ENCODE data around the gene MYEOV.

Gene MYEOV

DNA sequence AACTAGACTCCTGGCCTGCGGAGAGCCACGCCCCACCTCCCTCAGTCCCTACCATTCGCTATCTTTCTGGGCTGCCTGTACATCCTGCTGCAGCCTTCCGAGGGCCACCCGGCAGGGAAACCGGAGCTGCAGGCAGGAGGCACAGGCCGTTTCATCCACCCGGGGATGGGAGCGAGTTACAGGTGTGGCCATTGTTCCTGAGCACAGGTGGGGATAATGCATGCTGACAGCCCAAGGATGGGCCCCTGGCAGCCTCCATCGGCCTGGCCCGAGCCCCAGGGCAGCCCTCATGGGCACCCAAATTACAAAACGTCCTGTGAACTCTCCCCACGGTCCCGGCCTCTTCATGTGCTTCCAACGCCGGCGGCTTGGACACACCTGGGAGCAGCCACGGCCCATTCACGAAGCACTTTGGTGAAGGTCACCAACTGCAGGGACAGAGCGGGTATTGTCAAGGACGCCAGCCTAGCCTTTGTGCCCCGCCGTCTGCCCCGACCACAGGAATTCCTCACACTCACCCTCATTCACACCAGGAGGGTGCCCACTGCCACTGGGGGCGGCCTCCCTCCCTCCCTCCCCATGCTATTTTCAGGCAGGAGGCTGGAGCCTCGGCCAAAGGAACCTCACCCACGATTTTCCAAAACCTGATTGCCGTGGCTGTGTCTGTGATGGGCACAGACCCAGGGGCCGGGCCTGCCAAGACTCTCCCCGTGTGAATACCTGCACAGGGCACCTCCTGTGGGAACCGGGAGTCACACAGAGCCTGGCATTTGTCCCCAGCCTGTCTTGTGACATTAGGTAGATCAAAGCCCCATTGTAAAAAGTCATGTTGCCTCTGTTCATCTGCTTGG lies 42.1 kb upstream of the MYEOV start:
- no peak overlapping the region for H3K27ac ChIP-seq (ENCODE audit: low read length)
- no peak overlapping the region for H3K4me3 ChIP-seq (ENCODE audit: low read length)
- H3K27me3 ChIP-seq (ENCODE audit: low read depth, low read length), result peaks cover 26% of the 10 kb centered on the region
- H2AFZ ChIP-seq (ENCODE audit: low read depth, low read length), result no peak overlapping the region
- no peak overlapping the region for H3K9ac ChIP-seq (ENCODE audit: low read length)
- H3K4me1 ChIP-seq (ENCODE audit: low read length), result no peaks in the 10 kb centered on the region
- H4K20me1 ChIP-seq (ENCODE audit: insufficient read depth, low read length), result no peaks in the 10 kb centered on the region
- no peaks in the 10 kb centered on the region for H3K79me2 ChIP-seq (ENCODE audit: low read length)
- H3K9me3 ChIP-seq (ENCODE audit: insufficient read depth, low read length), result no peaks in the 10 kb centered on the region
- TF ChIP-seq, protein P1, sequence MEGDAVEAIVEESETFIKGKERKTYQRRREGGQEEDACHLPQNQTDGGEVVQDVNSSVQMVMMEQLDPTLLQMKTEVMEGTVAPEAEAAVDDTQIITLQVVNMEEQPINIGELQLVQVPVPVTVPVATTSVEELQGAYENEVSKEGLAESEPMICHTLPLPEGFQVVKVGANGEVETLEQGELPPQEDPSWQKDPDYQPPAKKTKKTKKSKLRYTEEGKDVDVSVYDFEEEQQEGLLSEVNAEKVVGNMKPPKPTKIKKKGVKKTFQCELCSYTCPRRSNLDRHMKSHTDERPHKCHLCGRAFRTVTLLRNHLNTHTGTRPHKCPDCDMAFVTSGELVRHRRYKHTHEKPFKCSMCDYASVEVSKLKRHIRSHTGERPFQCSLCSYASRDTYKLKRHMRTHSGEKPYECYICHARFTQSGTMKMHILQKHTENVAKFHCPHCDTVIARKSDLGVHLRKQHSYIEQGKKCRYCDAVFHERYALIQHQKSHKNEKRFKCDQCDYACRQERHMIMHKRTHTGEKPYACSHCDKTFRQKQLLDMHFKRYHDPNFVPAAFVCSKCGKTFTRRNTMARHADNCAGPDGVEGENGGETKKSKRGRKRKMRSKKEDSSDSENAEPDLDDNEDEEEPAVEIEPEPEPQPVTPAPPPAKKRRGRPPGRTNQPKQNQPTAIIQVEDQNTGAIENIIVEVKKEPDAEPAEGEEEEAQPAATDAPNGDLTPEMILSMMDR (IDR thresholded peaks at IDR 0.05; ENCODE audit: low read depth, low read length), result no peak
- no peak for TF ChIP-seq EZH2phosphoT487 (IDR thresholded peaks at IDR 0.05; ENCODE audit: low read depth)
- no peaks in the 10 kb centered on the region for H3K36me3 ChIP-seq (replicated peaks; ENCODE audit: low read depth, low read length)
- H3K4me2 ChIP-seq (ENCODE audit: low read length), result no peak overlapping the region

DNA sequence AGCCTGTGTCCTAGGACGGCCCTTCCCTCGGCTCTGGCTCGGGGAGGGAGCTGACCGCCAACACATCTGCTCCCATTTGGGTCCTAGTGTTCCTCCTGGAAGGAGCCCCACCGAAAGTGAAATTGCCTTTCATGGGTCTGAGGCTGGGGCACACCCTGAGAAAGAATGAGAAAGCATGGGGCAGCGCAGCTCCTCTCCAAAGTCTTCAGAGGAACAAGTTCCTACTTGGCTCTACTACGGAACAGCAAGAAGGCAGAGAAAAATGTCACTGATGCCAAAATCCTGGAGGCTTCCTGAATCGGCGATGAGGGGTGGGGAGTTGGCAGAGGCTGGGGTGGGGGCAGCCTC lies 41.5 kb upstream of the MYEOV start:
- Histone ChIP-seq H3K27me3 (ENCODE audit: low read depth, low read length) (peaks cover 24% of the 10 kb centered on the region), H3K27ac (ENCODE audit: low read length) (no peak overlapping the region), H3K36me3 (replicated peaks; ENCODE audit: low read depth, low read length) (no peaks in the 10 kb centered on the region), H3K4me1 (ENCODE audit: low read length) (no peaks in the 10 kb centered on the region), H3K9ac (ENCODE audit: low read length) (no peak overlapping the region), H3K9me3 (ENCODE audit: insufficient read depth, low read length) (no peaks in the 10 kb centered on the region), H4K20me1 (ENCODE audit: insufficient read depth, low read length) (no peaks in the 10 kb centered on the region), H3K79me2 (ENCODE audit: low read length) (no peaks in the 10 kb centered on the region), H2AFZ (ENCODE audit: low read depth, low read length) (no peak overlapping the region), H3K4me3 (ENCODE audit: low read length) (no peak overlapping the region), H3K4me2 (ENCODE audit: low read length) (no peak overlapping the region)
- TF ChIP-seq, protein P1 (IDR thresholded peaks at IDR 0.05; ENCODE audit: low read depth, low read length), result no peak
- no peak for TF ChIP-seq EZH2phosphoT487 (IDR thresholded peaks at IDR 0.05; ENCODE audit: low read depth)

DNA sequence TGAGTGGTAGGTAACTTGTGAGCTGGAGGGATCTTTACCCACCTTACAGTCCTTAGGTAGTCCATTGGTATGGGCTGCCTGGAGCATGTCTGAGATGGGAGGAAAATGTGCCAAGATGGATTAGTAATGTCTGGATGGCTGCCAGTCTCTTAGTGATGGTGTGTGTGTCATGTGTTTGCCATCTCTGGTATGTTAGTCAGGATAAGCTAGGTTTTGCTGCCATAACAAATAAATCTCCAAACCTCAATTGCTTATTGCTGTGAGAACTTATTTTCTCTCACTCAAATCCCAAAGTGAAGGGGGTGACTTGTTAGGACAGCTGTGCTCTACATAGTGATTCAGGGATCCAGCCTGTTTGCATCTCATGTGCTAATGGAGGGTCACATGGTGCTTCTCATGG lies 40.9 kb upstream of the MYEOV start:
- Histone ChIP-seq H3K9ac (ENCODE audit: low read length) (no peak overlapping the region), H4K20me1 (ENCODE audit: insufficient read depth, low read length) (no peaks in the 10 kb centered on the region), H3K4me2 (ENCODE audit: low read length) (no peak overlapping the region), H3K27ac (ENCODE audit: low read length) (no peak overlapping the region), H3K4me1 (ENCODE audit: low read length) (peaks cover 4% of the 10 kb centered on the region), H2AFZ (ENCODE audit: low read depth, low read length) (no peak overlapping the region), H3K4me3 (ENCODE audit: low read length) (no peak overlapping the region), H3K27me3 (ENCODE audit: low read depth, low read length) (peaks cover 23% of the 10 kb centered on the region), H3K79me2 (ENCODE audit: low read length) (no peaks in the 10 kb centered on the region), H3K36me3 (replicated peaks; ENCODE audit: low read depth, low read length) (no peaks in the 10 kb centered on the region), H3K9me3 (ENCODE audit: insufficient read depth, low read length) (no peaks in the 10 kb centered on the region)
- TF ChIP-seq EZH2phosphoT487 (IDR thresholded peaks at IDR 0.05; ENCODE audit: low read depth), result no peak

DNA sequence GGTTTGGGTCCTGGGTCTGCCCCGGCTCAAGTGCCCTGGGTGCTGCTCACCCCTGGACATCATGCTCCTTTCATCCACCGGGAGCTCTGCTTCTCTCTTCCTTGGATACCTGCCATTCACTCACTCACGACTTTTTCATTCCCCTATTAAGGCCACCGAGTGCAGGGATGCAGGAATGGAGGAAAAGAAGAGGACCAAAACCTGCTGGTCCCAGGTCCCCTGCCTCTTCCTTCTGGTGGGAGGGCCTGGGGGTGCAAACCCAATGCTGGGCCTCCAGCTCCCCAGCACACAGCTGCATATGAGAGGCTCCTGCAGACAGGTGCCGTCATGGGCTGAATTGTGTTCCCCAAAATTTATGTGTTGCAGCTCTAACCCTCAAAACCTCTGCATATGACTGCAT lies 36.8 kb upstream of the MYEOV start:
- H3K27ac ChIP-seq (ENCODE audit: low read length), result no peak overlapping the region
- H3K9ac ChIP-seq (ENCODE audit: low read length), result no peak overlapping the region
- H3K4me3 ChIP-seq (ENCODE audit: low read length), result no peak overlapping the region
- peaks cover 26% of the 10 kb centered on the region for H3K27me3 ChIP-seq (ENCODE audit: low read depth, low read length)
- TF ChIP-seq, protein P1 (IDR thresholded peaks at IDR 0.05; ENCODE audit: low read depth, low read length), result no peak
- TF ChIP-seq EZH2phosphoT487 (IDR thresholded peaks at IDR 0.05; ENCODE audit: low read depth), result no peak
- no peaks in the 10 kb centered on the region for H3K36me3 ChIP-seq (replicated peaks; ENCODE audit: low read depth, low read length)
- H4K20me1 ChIP-seq (ENCODE audit: insufficient read depth, low read length), result no peaks in the 10 kb centered on the region
- no peaks in the 10 kb centered on the region for H3K9me3 ChIP-seq (ENCODE audit: insufficient read depth, low read length)
- no peaks in the 10 kb centered on the region for H3K79me2 ChIP-seq (ENCODE audit: low read length)
- no peak overlapping the region for H2AFZ ChIP-seq (ENCODE audit: low read depth, low read length)
- peaks cover 9% of the 10 kb centered on the region for H3K4me1 ChIP-seq (ENCODE audit: low read length)
- no peak overlapping the region for H3K4me2 ChIP-seq (ENCODE audit: low read length)

Measured in OCI-LY3 (cell line).